GM12892 (cell line): ENCODE measurements around the gene CEACAM18. TPM values are rescaled to one million over a fixed set of nuclear protein-coding genes. Genes with fewer than 3 reads are reported as not detected.
A peak's percentile ranks its signal among the peaks of the same experiment; 100 is the strongest.
"Not testable (repeated sequence)": the region's sequence is repeated elsewhere in the genome, so short reads cannot be mapped to it uniquely, and the experiment has no call there.

ENCODE experiments used
- DNase-seq: peaks from one replicate; pipeline ENCODE4 v3.0.0; 2011; ENCODE audit not compliant: insufficient read length
- FAIRE-seq: peaks from 2 replicates; lab custom pipeline; 2011; peaks lifted over from hg19 to GRCh38; lab: Jason Lieb, UNC
- POLR2A ChIP-seq: IDR thresholded peaks from 2 replicates; pipeline ENCODE4 v1.6.1; 2011; ENCODE audit warnings: low read depth, low read length, control low read depth
- POLR2AphosphoS5 ChIP-seq: IDR thresholded peaks from 2 replicates; pipeline ENCODE4 v1.6.1; 2011; ENCODE audit warnings: low read depth, low read length, control low read depth
- TAF1 ChIP-seq: IDR thresholded peaks from 2 replicates; pipeline ENCODE4 v1.6.1; 2011; ENCODE audit warnings: low read depth, mild to moderate bottlenecking, control low read depth, low read length, borderline replicate concordance
- polyA plus RNA-seq: library from polyadenylated mRNA; unstranded; fragments of >200 nt; gene quantifications from one replicate; pipeline ENCODE4 v1.2.1, GENCODE V29; 2012; ENCODE audit warnings: missing spikeins, inconsistent platforms; ENCODE audit not compliant: missing spikeins

Gene CEACAM18
- polyA plus RNA-seq, result not detected

DNA sequence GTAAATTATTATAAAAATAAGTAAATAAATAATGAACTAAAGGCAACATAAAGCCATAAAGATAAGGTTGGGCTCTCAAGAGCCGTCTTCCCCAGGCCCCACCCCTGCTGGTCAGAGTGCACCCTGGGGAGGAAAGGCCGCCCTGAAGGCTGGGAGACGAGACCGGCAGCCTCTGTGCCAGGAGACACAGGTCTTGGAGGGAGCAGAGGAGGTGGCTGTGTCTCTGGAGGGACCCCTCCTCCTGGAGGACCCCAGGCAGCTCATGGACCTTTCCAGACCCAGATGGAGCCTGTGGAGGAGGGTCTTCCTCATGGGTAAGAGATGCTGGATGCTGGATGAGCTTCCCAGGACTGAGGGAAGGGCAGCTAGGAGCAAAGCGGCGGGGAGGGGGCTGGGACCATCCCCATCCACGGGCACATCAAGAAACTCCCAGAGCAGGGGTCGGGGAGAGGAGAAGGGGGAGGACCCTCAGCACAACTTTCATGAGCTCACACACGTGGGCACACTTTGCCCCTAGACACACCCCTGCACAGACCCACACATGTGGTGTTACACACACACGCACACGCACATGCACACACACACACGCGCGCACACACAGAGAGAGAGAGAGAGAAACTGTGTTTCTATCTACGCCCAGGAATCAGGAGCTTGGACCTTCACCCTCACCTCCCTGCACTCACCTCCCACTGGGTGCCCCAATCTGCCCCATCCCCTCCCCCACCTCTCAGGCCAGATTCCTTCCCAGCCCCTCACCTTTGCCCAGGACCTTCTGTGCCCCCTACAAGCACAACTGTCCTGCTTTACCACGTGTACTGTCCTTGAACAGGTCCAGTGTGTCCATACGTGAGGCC is at the start of gene CEACAM18:
Gene CEACAM18, plus strand, starts transcription at position 159 of the 854 bp plus-strand sequence.
- DNase-seq (no peak), FAIRE-seq (no peak)
- TF ChIP-seq POLR2A (no peak), TAF1 (no peak), POLR2AphosphoS5 (no peak)

DNA sequence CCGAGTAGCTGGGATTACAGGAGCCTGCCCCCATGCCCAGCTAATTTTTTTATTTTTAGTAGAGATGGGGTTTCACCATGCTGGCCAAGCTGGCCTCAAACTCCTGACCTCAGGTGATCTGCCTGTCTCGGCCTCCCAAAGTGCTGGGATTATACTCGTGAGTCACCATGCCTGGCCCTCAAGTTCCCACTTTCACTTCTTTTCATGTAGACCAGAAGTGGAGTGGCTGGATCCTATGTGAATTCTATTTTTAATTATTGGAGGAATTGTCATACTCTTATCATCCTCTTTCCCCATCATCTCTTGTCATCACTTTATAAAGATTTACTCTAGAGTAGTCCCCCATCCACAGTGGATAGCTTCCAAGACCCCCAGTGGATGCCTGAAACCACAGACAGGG is 48.1 kb upstream of the CEACAM18 start:
- TF ChIP-seq TAF1 (no peak), POLR2A (no peak), POLR2AphosphoS5 (no peak)
- FAIRE-seq (no peak), DNase-seq (no peak)

DNA sequence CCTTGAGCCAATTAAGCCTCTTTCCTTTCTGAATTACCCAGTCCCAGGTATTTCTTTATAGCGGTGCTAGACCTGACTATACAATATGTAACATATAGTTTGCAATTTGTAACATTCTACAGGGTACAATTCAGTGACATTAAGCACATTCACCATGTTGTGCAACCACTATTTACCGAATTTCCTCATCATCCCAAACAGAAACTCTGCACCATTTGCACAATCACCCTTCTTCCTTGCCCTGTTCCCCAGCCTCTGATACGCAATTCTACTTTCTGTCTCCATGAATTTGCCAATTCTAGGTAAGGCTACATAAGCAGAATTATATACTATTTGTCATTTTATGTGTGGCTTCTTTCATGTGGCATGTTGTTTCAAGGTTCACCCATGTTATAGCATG is 47.2 kb upstream of the CEACAM18 start:
- FAIRE-seq (no peak), DNase-seq (no peak)
- TF ChIP-seq TAF1, result no peak
- TF ChIP-seq POLR2AphosphoS5, result no peak
- no peak for TF ChIP-seq POLR2A

DNA sequence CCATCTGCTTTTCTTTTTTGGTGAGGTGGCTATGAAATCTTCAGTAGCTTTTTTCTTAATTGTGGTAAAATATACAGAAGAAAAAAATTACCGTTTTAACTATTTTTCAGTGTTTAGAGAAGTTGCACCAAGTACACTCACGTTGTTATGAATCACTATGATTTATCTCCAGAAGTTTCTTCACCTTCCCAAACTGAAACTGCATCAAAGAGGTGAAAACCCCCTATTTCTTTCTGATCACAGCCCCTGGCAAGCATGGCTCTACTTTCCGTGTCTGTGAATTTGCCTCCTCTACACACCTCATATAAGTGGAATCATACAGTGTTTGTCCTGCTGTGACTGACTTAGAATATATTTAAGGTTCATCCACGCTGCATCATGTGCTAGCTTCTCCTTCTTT is 45.3 kb upstream of the CEACAM18 start:
- DNase-seq (no peak), FAIRE-seq (no peak)
- TF ChIP-seq POLR2A (no peak), POLR2AphosphoS5 (no peak), TAF1 (no peak)

- no peak for FAIRE-seq
- DNase-seq, result no peak
- TF ChIP-seq TAF1, result no peak
- no peak for TF ChIP-seq POLR2A
- no peak for TF ChIP-seq POLR2AphosphoS5
Measured at GRCh38 chr19:51434456-51434855, 43.9 kb upstream of the CEACAM18 start.

- DNase-seq, result no peak
- FAIRE-seq, result peak; percentile 74
Measured at GRCh38 chr19:51439021-51439465, 39.3 kb upstream of the CEACAM18 start.

DNA sequence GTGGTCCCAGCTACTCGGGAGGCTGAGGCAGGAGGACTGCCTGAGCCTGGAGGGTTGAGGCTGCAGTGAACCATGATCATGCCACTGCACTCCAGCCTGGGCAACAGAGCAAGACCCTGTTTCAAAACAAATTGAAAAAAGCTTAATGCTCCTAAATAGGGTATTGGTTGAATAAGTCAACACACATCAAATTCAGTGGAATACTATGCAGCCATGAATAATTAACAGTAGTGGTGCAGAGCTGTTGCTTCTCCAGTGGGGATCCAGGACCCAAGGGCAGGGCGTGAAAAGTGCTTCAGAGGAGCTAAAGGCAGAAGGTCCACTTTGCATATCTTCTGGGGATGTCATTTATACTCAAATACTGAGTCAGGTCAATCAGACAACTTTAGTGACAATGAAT is 38.3 kb upstream of the CEACAM18 start:
- FAIRE-seq, result no peak
- TF ChIP-seq POLR2AphosphoS5 (no peak), TAF1 (no peak), POLR2A (no peak)
- DNase-seq, result no peak

More at GRCh38 chr19:51439021-51439465, 39.3 kb upstream of the CEACAM18 start:
- TF ChIP-seq TAF1, result no peak
- no peak for TF ChIP-seq POLR2A
- no peak for TF ChIP-seq POLR2AphosphoS5

DNA sequence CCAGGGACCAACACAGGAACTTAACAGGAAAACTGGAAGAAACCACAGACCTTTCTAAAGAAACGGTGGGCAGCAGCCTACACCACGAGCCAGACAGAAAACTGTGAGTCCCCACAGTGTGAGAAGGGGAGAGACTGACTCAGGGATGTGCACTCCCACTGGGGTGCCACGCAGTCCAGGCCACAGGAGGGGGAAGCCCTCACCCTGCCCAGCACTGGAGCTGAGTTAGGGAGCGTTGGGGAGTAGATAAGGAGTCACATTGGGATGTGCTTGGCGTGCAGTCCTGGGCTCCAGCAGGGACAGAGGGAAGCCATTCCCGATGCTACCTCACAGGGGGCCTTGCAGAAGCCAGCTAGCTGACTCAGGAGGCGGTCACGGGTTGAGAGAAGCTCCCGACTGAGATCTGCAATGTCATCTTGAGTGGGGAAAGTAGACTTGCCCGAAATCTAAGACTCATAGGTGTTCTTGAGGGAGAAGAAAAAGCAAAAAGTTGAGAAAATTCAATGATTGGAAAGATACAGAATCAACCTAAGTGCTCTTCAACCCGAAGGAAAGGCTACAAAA is 37.4 kb upstream of the CEACAM18 start:
- FAIRE-seq (no peak), DNase-seq (no peak)
- TF ChIP-seq POLR2AphosphoS5, result no peak

GRCh38 chr19:51441410-51442390 is 36.6 kb upstream of the CEACAM18 start:
- TF ChIP-seq POLR2AphosphoS5 (no peak), TAF1 (no peak), POLR2A (no peak)
- no peak for DNase-seq
- peak; percentile 99 for FAIRE-seq

DNA sequence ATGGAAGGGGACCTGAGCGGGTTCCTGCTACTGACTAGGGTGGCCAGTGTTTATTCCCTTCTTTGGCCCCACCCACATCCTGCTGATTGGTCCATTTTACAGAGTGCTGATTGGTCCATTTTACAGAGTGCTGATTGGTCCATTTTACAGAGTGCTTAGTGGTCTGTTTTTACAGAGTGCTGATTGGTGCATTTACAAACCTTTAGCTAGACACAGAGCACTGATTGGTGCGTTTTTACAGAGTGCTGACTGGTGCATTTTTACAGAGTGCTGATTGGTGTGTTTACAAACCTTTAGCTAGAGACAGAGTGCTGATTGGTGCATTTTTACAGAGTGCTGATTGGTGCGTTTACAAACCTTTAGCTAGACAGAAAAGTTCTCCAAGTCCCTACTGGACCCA is 30.8 kb upstream of the CEACAM18 start:
- not testable (repeated sequence) for FAIRE-seq, DNase-seq

- FAIRE-seq (no peak), DNase-seq (no peak)
- TF ChIP-seq TAF1, result no peak
- TF ChIP-seq POLR2AphosphoS5, result no peak
- no peak for TF ChIP-seq POLR2A
Measured at GRCh38 chr19:51448011-51448410, 30.3 kb upstream of the CEACAM18 start.
